Measurements from ENCODE around the gene ZW10.

Gene ZW10

DNA sequence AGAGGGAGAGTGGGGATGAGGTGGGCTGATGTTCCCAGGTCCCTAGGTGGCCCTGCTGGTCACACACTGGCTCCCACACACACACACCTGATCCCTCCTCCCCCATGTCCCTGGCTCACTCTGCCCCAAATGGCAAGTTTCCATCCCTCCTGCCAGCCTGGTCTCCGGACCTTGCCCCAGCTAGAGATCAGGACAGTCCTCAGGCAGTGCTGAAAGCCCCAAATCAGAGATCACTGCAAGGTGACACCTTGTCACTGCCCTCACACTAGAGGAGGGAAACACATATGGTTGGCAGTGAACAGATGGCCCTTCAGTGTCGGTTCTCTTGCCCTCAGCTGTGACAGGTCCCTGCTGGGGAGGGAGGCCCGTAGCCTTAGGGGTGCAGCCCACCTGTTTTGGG, 75.0 kb downstream of the ZW10 start:
- DNase-seq (ENCODE audit: low spot score) = no peak

- DNase-seq (ENCODE audit: low spot score) = no peak
Observed at GRCh38 chr11:113697756-113698407, 75.6 kb downstream of the ZW10 start.

GRCh38 chr11:113697111-113697510, 76.4 kb downstream of the ZW10 start:
- DNase-seq (ENCODE audit: low spot score) = no peak

DNA sequence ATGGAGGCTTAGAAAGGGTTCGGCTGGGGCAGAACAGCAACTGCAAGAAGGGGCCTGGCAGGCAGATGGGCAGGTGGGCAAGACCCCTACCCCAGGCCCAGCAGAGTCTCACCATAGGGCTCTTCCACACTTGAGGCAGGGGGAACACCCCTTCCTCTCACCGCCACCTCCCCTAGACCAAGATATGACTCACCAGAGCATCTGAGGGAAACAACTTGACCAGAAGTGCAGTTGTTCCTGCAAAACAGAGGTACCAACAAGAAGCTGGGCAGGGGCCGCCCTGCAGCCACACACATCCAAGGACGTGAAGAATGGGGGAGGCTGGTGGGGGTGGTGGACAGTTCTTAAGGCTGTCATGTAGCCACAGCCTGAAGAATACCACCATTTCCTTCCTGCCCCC, 78.3 kb downstream of the ZW10 start:
- no peak for DNase-seq (ENCODE audit: low spot score)

DNA sequence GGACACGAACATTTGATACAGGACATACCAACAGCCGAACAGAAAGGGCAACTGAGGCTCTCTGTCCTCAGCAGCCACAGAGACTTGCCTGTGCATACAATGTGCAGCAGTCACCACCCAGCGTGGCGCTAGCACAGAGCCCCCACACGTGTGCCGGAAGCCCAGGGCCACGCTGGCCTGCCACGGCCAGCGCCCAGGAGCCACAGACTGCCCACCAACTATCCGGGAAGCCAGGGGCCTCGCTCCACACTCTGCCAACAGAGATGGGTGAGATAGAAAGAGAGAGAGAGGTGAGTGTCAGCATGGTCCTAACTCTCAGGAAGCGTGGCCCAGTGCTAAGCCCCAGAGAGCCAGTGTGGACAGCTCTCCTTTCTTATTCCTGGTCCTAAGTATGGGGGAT, 79.1 kb downstream of the ZW10 start:
- no peak for DNase-seq (ENCODE audit: low spot score)

DNA sequence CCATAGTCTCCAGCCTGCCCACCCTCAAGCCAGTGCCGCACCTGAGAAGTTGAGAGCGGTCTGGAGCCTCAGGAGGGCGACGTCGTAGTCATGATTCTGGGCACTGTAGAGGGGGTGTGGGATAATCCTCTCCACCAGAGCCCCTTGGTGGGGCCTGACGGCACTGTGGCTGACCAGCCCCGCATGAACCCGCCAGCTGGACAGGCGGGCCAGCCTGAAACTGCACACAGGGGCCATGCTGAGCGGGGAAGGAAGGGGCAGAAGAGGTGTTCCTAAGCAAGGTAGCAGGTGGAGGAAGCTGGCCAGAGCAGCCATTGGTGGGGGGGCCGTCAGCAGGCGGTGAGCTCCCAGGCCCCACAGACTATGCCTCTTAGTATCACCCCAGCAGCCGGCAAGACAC, 80.5 kb downstream of the ZW10 start:
- no peak for DNase-seq (ENCODE audit: low spot score)

DNA sequence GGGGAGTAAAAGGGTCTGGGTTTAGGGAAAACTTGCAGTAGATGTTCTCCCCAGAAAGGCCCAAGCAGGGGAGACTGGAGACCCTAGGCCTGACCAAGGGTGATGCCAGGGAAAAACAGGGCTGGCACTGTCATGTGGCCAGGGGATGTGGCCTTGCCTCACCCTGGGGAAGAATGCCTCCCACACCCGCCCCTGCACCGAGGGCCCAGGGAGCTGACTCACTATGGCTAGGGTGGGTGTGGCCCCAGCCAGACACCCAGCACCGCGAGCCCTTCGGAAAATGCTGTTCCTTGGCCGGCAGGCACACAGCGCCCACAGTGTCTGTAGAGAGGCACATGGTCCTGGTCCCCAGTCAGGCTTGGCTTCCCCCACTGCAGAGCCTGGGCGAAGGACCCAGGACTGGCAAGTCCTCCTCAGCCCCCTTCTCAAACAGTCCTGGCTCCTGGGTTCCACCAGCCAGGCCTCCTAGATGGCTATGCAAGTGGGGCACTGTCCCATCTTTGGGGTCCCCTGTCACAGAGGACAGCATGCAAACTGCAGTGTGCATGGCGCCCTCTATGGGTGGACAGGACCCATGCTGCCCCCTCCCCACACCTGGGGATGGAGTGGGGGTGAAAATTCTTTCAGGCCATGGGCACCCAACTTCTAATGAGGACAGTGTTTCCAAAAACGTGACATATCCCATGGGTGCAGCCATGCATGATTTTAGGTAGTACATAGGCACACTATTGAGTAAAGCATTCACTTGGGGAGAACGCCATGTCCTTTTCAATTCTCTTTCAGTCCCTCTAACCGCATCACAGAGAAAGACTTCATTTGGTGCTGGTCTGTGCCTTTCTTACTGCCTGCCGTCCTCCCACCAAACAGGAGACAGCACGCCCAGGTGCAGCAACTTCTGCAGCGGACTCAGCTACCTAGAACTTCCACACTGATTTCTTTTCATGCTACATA, 82.6 kb downstream of the ZW10 start:
- DNase-seq (ENCODE audit: low spot score) = peak; percentile 74

GRCh38 chr11:113689768-113690618, 83.5 kb downstream of the ZW10 start:
- no peak for DNase-seq (ENCODE audit: low spot score)

DNA sequence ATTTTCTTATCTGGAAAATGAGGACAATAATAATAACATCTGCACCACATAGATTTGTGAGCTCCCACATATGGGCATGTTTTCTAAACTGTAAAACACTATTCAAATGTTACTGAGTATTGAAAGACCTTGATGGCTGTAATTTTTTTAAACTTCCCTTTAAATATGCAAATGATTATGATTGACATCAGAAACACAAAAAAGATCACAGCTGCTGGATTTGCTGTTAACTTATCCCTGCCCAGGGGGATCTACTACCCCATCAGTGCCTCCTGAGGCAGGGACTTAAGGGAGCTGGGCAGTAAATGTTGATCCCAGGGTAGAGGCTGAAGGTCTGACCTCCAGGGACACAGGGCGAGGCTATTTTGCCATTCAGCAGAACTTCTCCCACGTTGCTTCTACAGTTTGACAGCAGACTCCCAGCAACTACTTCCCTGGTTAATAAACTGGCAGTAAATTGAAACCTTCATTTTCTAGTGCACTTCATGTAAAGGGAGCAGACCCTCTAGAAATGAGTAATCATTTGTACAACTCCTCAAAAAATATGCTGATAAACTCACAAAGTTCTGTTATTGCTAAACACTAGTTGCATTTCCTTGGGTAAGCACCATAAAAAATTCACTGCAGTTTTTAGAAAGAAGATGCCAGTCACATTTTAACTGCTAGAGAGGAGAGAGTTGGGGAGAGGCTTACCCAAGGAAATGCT, 87.7 kb downstream of the ZW10 start:
- DNase-seq (ENCODE audit: low spot score) = no peak

DNA sequence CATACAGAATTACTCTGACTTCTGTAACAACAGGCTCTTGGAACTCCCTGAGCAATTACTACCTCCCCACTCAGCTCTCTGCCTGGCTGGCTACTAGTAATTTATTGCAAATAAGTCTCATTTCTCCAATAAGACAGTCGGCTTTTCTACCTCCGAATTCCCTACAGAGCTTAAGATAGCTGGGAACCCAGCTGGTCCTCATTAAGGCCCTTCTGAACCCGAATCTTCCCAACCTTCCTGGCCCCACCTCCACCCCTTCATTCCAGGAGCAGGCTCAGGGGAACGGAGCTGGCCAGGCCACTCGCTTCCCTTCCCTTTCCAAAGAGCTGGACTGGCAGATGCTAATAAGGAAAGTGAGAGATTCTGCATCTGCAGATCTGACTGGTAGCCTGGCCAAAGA, 89.0 kb downstream of the ZW10 start:
- no peak for DNase-seq (ENCODE audit: low spot score)

GRCh38 chr11:113683481-113684046, 89.9 kb downstream of the ZW10 start:
- DNase-seq (ENCODE audit: low spot score) = no peak
